IMR-90 (cell line): ENCODE data around the gene TSSC4. TPM values are rescaled to one million over a fixed set of nuclear protein-coding genes. Genes with fewer than 3 reads are reported as not detected.

Experiments
- ATAC-seq: fragments of 200-7000 bp; cut with Tn5 transposase; 2 replicates; pipeline ENCODE4 v1.9.1; 2020; ENCODE audit warnings: low read depth, mild to moderate bottlenecking, moderate library complexity
- BruUV-seq: library from RNA; stranded (reverse); fragments of 400-500 nt; replicated peaks from 2 replicates; lab custom pipeline; 2021; lab: Mats Ljungman, UMichigan
- CTCF ChIA-PET: fragments of 300-600 bp; formaldehyde crosslinking; extraction: SDS; loops from one replicate; lab custom pipeline; 2021; ENCODE audit warnings: antibody characterized with exemption; lab: Yijun Ruan, JAX
- POLR2A ChIA-PET: fragments of 300-600 bp; sonication (Branson Sonifier 250); formaldehyde crosslinking; loops from one replicate; lab custom pipeline; 2022; ENCODE audit warnings: antibody characterized with exemption; ENCODE audit not compliant: unreplicated experiment; lab: Charles Lee
- DNase-seq: peaks from one replicate; pipeline ENCODE4 v3.0.0; 2013
- H2AFZ ChIP-seq: replicated peaks from 2 replicates; pipeline ENCODE3; 2013; ENCODE audit warnings: low read length, mild to moderate bottlenecking; ENCODE audit not compliant: poor library complexity
- H2AK5ac ChIP-seq: 2 replicates; pipeline ENCODE4 v1.6.1; 2013; ENCODE audit warnings: low read depth, low read length, inconsistent platforms
- H2AK9ac ChIP-seq: replicated peaks from 2 replicates; pipeline ENCODE3; 2013; ENCODE audit warnings: mild to moderate bottlenecking, low read depth, low read length, moderate library complexity; ENCODE audit not compliant: poor library complexity
- H2BK120ac ChIP-seq: 2 replicates; pipeline ENCODE4 v1.6.1; 2013; ENCODE audit warnings: low read depth, low read length, inconsistent platforms
- H2BK15ac ChIP-seq: 3 replicates; pipeline ENCODE4 v1.6.1; 2013; ENCODE audit warnings: low read depth, low read length, inconsistent platforms
- H2BK20ac ChIP-seq: 2 replicates; pipeline ENCODE4 v1.6.1; 2013; ENCODE audit warnings: low read depth, mild to moderate bottlenecking, inconsistent platforms, low read length, moderate library complexity
- H2BK5ac ChIP-seq: 2 replicates; pipeline ENCODE4 v1.6.1; 2013; ENCODE audit warnings: mild to moderate bottlenecking, low read depth, low read length, inconsistent platforms; ENCODE audit not compliant: poor library complexity, severe bottlenecking
- H3K14ac ChIP-seq: replicated peaks from 2 replicates; pipeline ENCODE4 v1.6.1; 2013; ENCODE audit warnings: low read depth, low read length, inconsistent platforms
- H3K18ac ChIP-seq: 2 replicates; pipeline ENCODE4 v1.6.1; 2013; ENCODE audit warnings: low read depth, low read length, control low read depth
- H3K23ac ChIP-seq: 2 replicates; pipeline ENCODE4 v1.6.1; 2013; ENCODE audit warnings: low read depth, low read length, inconsistent platforms
- H3K27ac ChIP-seq: 2 replicates; pipeline ENCODE4 v1.5.1; 2013; ENCODE audit warnings: mild to moderate bottlenecking, control low read depth, low read length; ENCODE audit not compliant: insufficient read depth
- H3K27me3 ChIP-seq: 2 replicates; pipeline ENCODE4 v1.6.1; 2013; ENCODE audit warnings: low read length; ENCODE audit not compliant: control insufficient read depth, insufficient read depth
- H3K36me3 ChIP-seq: 2 replicates; pipeline ENCODE4 v1.6.1; 2013; ENCODE audit warnings: low read length, mixed read lengths; ENCODE audit not compliant: control insufficient read depth, insufficient read depth
- H3K4ac ChIP-seq: 2 replicates; pipeline ENCODE4 v1.6.1; 2013; ENCODE audit warnings: low read depth, low read length, inconsistent platforms
- H3K4me1 ChIP-seq: 2 replicates; pipeline ENCODE4 v1.6.1; 2013; ENCODE audit warnings: low read length, mixed read lengths; ENCODE audit not compliant: control insufficient read depth, insufficient read depth
- H3K4me2 ChIP-seq: 2 replicates; pipeline ENCODE4 v1.6.1; 2013; ENCODE audit warnings: low read depth, mild to moderate bottlenecking, control low read depth, low read length, moderate library complexity
- H3K4me3 ChIP-seq: 2 replicates; pipeline ENCODE4 v1.5.1; 2013; ENCODE audit warnings: low read depth, mild to moderate bottlenecking, control low read depth, low read length, moderate library complexity; ENCODE audit not compliant: insufficient read depth
- H3K56ac ChIP-seq: 2 replicates; pipeline ENCODE4 v1.6.1; 2013; ENCODE audit warnings: low read length, inconsistent platforms; ENCODE audit not compliant: insufficient read depth; ENCODE audit errors: extremely low read depth
- H3K79me1 ChIP-seq, 2 experiments: 2 replicates each; pipeline ENCODE4 v1.6.1; 2013; ENCODE audit warnings: low read length in 2 of 2, inconsistent platforms in 1 of 2, low read depth in 1 of 2
- H3K9ac ChIP-seq: 2 replicates; pipeline ENCODE4 v1.6.1; 2013; ENCODE audit warnings: low read depth, low read length, control low read depth
- H3K9me1 ChIP-seq: 2 replicates; pipeline ENCODE4 v1.6.1; 2013; ENCODE audit warnings: low read length, inconsistent platforms; ENCODE audit not compliant: insufficient read depth
- H3K9me3 ChIP-seq: 2 replicates; pipeline ENCODE4 v1.6.1; 2013; ENCODE audit warnings: low read length; ENCODE audit not compliant: control insufficient read depth, insufficient read depth
- H4K20me1 ChIP-seq: 2 replicates; pipeline ENCODE4 v1.6.1; 2013; ENCODE audit warnings: low read length, inconsistent platforms; ENCODE audit not compliant: insufficient read depth
- H4K5ac ChIP-seq: 2 replicates; pipeline ENCODE4 v1.6.1; 2013; ENCODE audit warnings: mild to moderate bottlenecking, low read depth, low read length, control low read depth
- H4K8ac ChIP-seq, 2 experiments: 2 replicates each; pipeline ENCODE4 v1.6.1; 2013; ENCODE audit warnings: low read depth in 2 of 2, low read length in 2 of 2, control low read depth in 1 of 2, inconsistent platforms in 1 of 2
- H4K91ac ChIP-seq: 2 replicates; pipeline ENCODE4 v1.6.1; 2013; ENCODE audit warnings: low read depth, low read length, inconsistent platforms; ENCODE audit not compliant: insufficient read depth
- CEBPB ChIP-seq: IDR thresholded peaks from 2 replicates; pipeline ENCODE4 v1.6.1; 2012; ENCODE audit warnings: low read depth, low read length, improper control_type of control experiment
- CTCF ChIP-seq: conservative IDR thresholded peaks from 2 replicates; pipeline ENCODE4 v1.5.1; 2012; ENCODE audit warnings: mild to moderate bottlenecking, low read depth, low read length, improper control_type of control experiment
- FOS ChIP-seq: fragments of 150-350 bp; IDR thresholded peaks from 2 replicates; pipeline ENCODE4 v1.6.1; 2016; ENCODE audit warnings: low read depth, low read length
- MAFK ChIP-seq: IDR thresholded peaks from 2 replicates; pipeline ENCODE4 v1.6.1; 2012; ENCODE audit warnings: low read depth, low read length, improper control_type of control experiment
- WGBS, 2 experiments: methylation state at CpG; one replicate each; pipeline versions ENCODE4 v1.1.5 to v1.1.7; 2013; ENCODE audit warnings: missing lambda C conversion rate in 2 of 2; ENCODE audit not compliant: insufficient read length in 1 of 2; ENCODE audit errors: extremely low coverage in 2 of 2; 5-methylcytosine and 5-hydroxymethylcytosine counted together
- dilution Hi-C: fragments of 300-500 bp; cut with HindIII; formaldehyde crosslinking; loops from one replicate; pipeline ENCODE4 v1.14.3; 2018; ENCODE audit warnings: low sequenced_read_pairs; ENCODE audit not compliant: unreplicated experiment
- in situ Hi-C: fragments of 300-500 bp; cut with MboI; formaldehyde crosslinking; loops from 3 replicates; pipeline ENCODE4 v1.14.3; 2019; ENCODE audit warnings: low sequenced_read_pairs, inconsistent platforms, mixed read lengths
- intact Hi-C: fragments of 100-400 bp; cut with micrococcal nuclease; formaldehyde crosslinking; loops from 2 replicates; pipeline ENCODE4 v1.10.0; 2022
- polyA plus RNA-seq, 3 experiments: library from polyadenylated mRNA; depleted of rRNA; stranded (reverse); fragments of >200 nt; gene quantifications; 2 replicates each; pipeline ENCODE4 v1.2.3, GENCODE V29; 2012; ENCODE audit warnings: low replicate concordance in 1 of 3
- total RNA-seq: library from RNA; depleted of rRNA; stranded (reverse); fragments of >200 nt; gene quantifications from 2 replicates; pipeline ENCODE4 v1.2.3, GENCODE V29; 2012

TSSC4 gene
- total and polyA plus RNA-seq, 2 of the 4 experiments (the other 2 are of a cell fraction), result 34.9 to 40.0 TPM

GRCh38 chr11:2382129-2382517, 18.4 kb upstream of the TSSC4 start:
- WGBS, 2 experiments, result no CpG with 5 or more reads among the region's 11 CpGs
- H3K27me3 ChIP-seq, result no peaks in the 10 kb centered on the region
- peaks cover 9% of the 10 kb centered on the region; the same call in 1 of the 2 replicates for H3K9me1 ChIP-seq
- H3K23ac ChIP-seq, result no peak overlapping the region
- no TSS peak for BruUV-seq
- no peak for TF ChIP-seq FOS
- TF ChIP-seq CTCF, result no peak
- no peak for TF ChIP-seq CEBPB
- TF ChIP-seq MAFK, result no peak
- dilution Hi-C loops, result no loop called here
- H3K27ac ChIP-seq, result no peak overlapping the region
- H2AK5ac ChIP-seq, result no peak overlapping the region
- peak overlapping the region; percentile 74 for H2AK9ac ChIP-seq
- H4K20me1 ChIP-seq, result peaks cover 90% of the 10 kb centered on the region
- no peak overlapping the region for H4K5ac ChIP-seq
- ChIA-PET POLR2A (no interaction called here), CTCF (no interaction called here)
- H3K56ac ChIP-seq, result no peak overlapping the region
- no peak overlapping the region for H3K18ac ChIP-seq
- H3K79me1 ChIP-seq, result peaks cover 0 to 73% of the 10 kb centered on the region in 2 experiments; a peak in 2 of 4 replicates
- H3K4me1 ChIP-seq, result peaks cover 42% of the 10 kb centered on the region
- no peak for ATAC-seq
- H2BK120ac ChIP-seq, result no peak overlapping the region
- peak overlapping the region; percentile 35 for H2AFZ ChIP-seq
- intact Hi-C loops, result no loop called here
- no peaks in the 10 kb centered on the region for H3K9me3 ChIP-seq
- no peak overlapping the region for H4K8ac ChIP-seq
- H4K91ac ChIP-seq, result no peak overlapping the region
- peaks cover 14% of the 10 kb centered on the region; the same call in 1 of the 2 replicates for H3K36me3 ChIP-seq
- in situ Hi-C loops, result no loop called here
- no peak overlapping the region for H2BK15ac ChIP-seq
- H3K4me2 ChIP-seq, result no peak overlapping the region
- no peak overlapping the region for H3K4ac ChIP-seq
- H3K4me3 ChIP-seq, result no peak overlapping the region
- H2BK5ac ChIP-seq, result peak overlapping the region; percentile 14
- no peak overlapping the region for H2BK20ac ChIP-seq
- no peak overlapping the region for H3K9ac ChIP-seq
- no peak overlapping the region for H3K14ac ChIP-seq
- no peak for DNase-seq
